ENCODE measurements around the gene PTMA.
A peak's percentile ranks its signal among the peaks of the same experiment; 100 is the strongest.

The PTMA gene

GRCh38 chr2:231713730-231714638 lies 5.7 kb downstream of the PTMA start:
- H3F3A ChIP-seq (ENCODE audit: insufficient read depth), result peaks cover 58% of the 10 kb centered on the region
- H3K4me2 ChIP-seq (ENCODE audit: low read depth, low read length, poor library complexity, severe bottlenecking), result no peak overlapping the region

GRCh38 chr2:231714639-231715498 lies 6.5 kb downstream of the PTMA start:
- H3K4me3 ChIP-seq (ENCODE audit: insufficient read depth, low read length, poor library complexity, severe bottlenecking), result no peak overlapping the region
- TF ChIP-seq EZH2phosphoT487 (conservative IDR thresholded peaks at IDR 0.05; ENCODE audit: low read length) (no peak), CTCF (IDR thresholded peaks at IDR 0.05; ENCODE audit: insufficient read depth, low read length, poor library complexity, severe bottlenecking) (peak; percentile 81)
- H4K20me1 ChIP-seq (ENCODE audit: low read depth, low read length), result peaks cover 13% of the 10 kb centered on the region; the same call in 1 of the 2 replicates
- H3K9me3 ChIP-seq (ENCODE audit: insufficient read depth, low read length), result no peaks in the 10 kb centered on the region
- H3K9ac ChIP-seq (ENCODE audit: low read length), result peak overlapping the region; percentile 3; the same call in 1 of the 2 replicates
- H3F3A ChIP-seq (ENCODE audit: insufficient read depth), result peaks cover 54% of the 10 kb centered on the region
- peaks cover 28% of the 10 kb centered on the region for H3K79me2 ChIP-seq (ENCODE audit: insufficient read depth, low read length)
- H3K27me3 ChIP-seq (ENCODE audit: low read length), result no peaks in the 10 kb centered on the region
- peak overlapping the region; percentile 76 for H3K27ac ChIP-seq (ENCODE audit: low read depth, low read length)
- H2AFZ ChIP-seq (ENCODE audit: low read depth, low read length, severe bottlenecking), result no peak overlapping the region
- peaks cover 29% of the 10 kb centered on the region for H3K36me3 ChIP-seq (ENCODE audit: low read length)
- no peaks in the 10 kb centered on the region for H3K9me2 ChIP-seq (replicated peaks; ENCODE audit: insufficient read depth, low read length)
- no peak overlapping the region for H3K4me2 ChIP-seq (ENCODE audit: low read depth, low read length, poor library complexity, severe bottlenecking)

More at GRCh38 chr2:231713730-231714638, 5.7 kb downstream of the PTMA start:
- Histone ChIP-seq H3K27me3 (ENCODE audit: low read length) (no peaks in the 10 kb centered on the region), H3K9ac (ENCODE audit: low read length) (peak overlapping the region; percentile 3; the same call in 1 of the 2 replicates), H3K9me3 (ENCODE audit: insufficient read depth, low read length) (no peaks in the 10 kb centered on the region), H3K36me3 (ENCODE audit: low read length) (peaks cover 38% of the 10 kb centered on the region), H3K9me2 (replicated peaks; ENCODE audit: insufficient read depth, low read length) (no peaks in the 10 kb centered on the region), H3K79me2 (ENCODE audit: insufficient read depth, low read length) (peaks cover 37% of the 10 kb centered on the region), H3K4me3 (ENCODE audit: insufficient read depth, low read length, poor library complexity, severe bottlenecking) (no peak overlapping the region), H3K27ac (ENCODE audit: low read depth, low read length) (peak overlapping the region; percentile 76), H4K20me1 (ENCODE audit: low read depth, low read length) (peaks cover 13% of the 10 kb centered on the region; the same call in 1 of the 2 replicates), H2AFZ (ENCODE audit: low read depth, low read length, severe bottlenecking) (no peak overlapping the region)
- TF ChIP-seq EZH2phosphoT487 (conservative IDR thresholded peaks at IDR 0.05; ENCODE audit: low read length), result no peak
- TF ChIP-seq CTCF (IDR thresholded peaks at IDR 0.05; ENCODE audit: insufficient read depth, low read length, poor library complexity, severe bottlenecking), result peak; percentile 94

GRCh38 chr2:231715499-231715837 lies 7.1 kb downstream of the PTMA start:
- Histone ChIP-seq H3K4me3 (ENCODE audit: insufficient read depth, low read length, poor library complexity, severe bottlenecking) (no peak overlapping the region), H3K27me3 (ENCODE audit: low read length) (no peaks in the 10 kb centered on the region), H3K9ac (ENCODE audit: low read length) (no peak overlapping the region), H3K4me2 (ENCODE audit: low read depth, low read length, poor library complexity, severe bottlenecking) (no peak overlapping the region), H4K20me1 (ENCODE audit: low read depth, low read length) (peaks cover 13% of the 10 kb centered on the region; the same call in 1 of the 2 replicates), H3K79me2 (ENCODE audit: insufficient read depth, low read length) (peaks cover 24% of the 10 kb centered on the region), H3K36me3 (ENCODE audit: low read length) (peaks cover 26% of the 10 kb centered on the region), H3F3A (ENCODE audit: insufficient read depth) (peaks cover 50% of the 10 kb centered on the region), H3K9me2 (replicated peaks; ENCODE audit: insufficient read depth, low read length) (no peaks in the 10 kb centered on the region), H2AFZ (ENCODE audit: low read depth, low read length, severe bottlenecking) (no peak overlapping the region), H3K9me3 (ENCODE audit: insufficient read depth, low read length) (no peaks in the 10 kb centered on the region), H3K27ac (ENCODE audit: low read depth, low read length) (no peak overlapping the region)
- TF ChIP-seq EZH2phosphoT487 (conservative IDR thresholded peaks at IDR 0.05; ENCODE audit: low read length) (no peak), CTCF (IDR thresholded peaks at IDR 0.05; ENCODE audit: insufficient read depth, low read length, poor library complexity, severe bottlenecking) (peak; percentile 15)
